ENCODE data around the gene EPHA8. TPM values are rescaled to one million over a fixed set of nuclear protein-coding genes. Genes with fewer than 3 reads are reported as not detected.

The EPHA8 gene
- total RNA-seq, 1 experiment from 2014 or later = not detected

DNA sequence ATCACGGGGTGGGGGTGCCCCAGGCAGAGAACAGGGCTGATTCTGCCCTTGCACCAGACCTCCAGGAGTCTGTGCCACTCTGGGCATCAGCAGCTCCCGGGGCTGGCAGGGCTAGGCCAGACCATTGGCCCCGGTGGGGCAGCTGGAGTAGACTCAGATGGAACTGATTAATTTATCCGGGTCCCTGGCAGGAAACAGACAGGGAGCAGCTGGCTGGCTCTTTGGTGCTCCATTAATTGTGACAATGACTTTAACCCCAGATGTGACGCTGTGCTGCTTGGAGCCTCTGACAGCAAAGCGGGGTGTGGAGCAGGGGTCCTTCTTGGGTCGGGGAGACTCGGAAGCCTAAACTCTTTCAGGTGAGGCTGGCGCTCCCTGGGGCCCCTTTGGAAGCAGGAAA is 9.5 kb downstream of the EPHA8 start:
- Histone ChIP-seq H3K4me2 (no peak overlapping the region), H2AFZ (no peak overlapping the region), H3K4me3 (no peak overlapping the region), H4K20me1 (ENCODE audit: insufficient read depth) (no peaks in the 10 kb centered on the region), H3K27ac (no peak overlapping the region), H3K9me2 (ENCODE audit: insufficient read depth) (no peaks in the 10 kb centered on the region), H3F3A (ENCODE audit: insufficient read depth, low read depth) (no peaks in the 10 kb centered on the region), H3K36me3 (ENCODE audit: low read depth) (no peaks in the 10 kb centered on the region), H3K27me3 (ENCODE audit: insufficient read depth, low read depth) (peaks cover 38% of the 10 kb centered on the region), H3K79me2 (ENCODE audit: low read depth) (no peaks in the 10 kb centered on the region), H3K4me1 (replicated peaks; ENCODE audit: insufficient read depth) (no peaks in the 10 kb centered on the region), H3K9me3 (ENCODE audit: insufficient read depth, low read depth) (no peaks in the 10 kb centered on the region)
- intact Hi-C loops (cut with micrococcal nuclease; ENCODE audit: unreplicated experiment) = no loop called here
- DNase-seq = no peak
- ChIA-PET CTCF (no interaction called here), POLR2A (ENCODE audit: unreplicated experiment) (no interaction called here)
- TF ChIP-seq, protein P1, sequence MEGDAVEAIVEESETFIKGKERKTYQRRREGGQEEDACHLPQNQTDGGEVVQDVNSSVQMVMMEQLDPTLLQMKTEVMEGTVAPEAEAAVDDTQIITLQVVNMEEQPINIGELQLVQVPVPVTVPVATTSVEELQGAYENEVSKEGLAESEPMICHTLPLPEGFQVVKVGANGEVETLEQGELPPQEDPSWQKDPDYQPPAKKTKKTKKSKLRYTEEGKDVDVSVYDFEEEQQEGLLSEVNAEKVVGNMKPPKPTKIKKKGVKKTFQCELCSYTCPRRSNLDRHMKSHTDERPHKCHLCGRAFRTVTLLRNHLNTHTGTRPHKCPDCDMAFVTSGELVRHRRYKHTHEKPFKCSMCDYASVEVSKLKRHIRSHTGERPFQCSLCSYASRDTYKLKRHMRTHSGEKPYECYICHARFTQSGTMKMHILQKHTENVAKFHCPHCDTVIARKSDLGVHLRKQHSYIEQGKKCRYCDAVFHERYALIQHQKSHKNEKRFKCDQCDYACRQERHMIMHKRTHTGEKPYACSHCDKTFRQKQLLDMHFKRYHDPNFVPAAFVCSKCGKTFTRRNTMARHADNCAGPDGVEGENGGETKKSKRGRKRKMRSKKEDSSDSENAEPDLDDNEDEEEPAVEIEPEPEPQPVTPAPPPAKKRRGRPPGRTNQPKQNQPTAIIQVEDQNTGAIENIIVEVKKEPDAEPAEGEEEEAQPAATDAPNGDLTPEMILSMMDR (conservative IDR thresholded peaks at IDR 0.05) = no peak
- BruUV-seq (replicated peaks) = no TSS peak

DNA sequence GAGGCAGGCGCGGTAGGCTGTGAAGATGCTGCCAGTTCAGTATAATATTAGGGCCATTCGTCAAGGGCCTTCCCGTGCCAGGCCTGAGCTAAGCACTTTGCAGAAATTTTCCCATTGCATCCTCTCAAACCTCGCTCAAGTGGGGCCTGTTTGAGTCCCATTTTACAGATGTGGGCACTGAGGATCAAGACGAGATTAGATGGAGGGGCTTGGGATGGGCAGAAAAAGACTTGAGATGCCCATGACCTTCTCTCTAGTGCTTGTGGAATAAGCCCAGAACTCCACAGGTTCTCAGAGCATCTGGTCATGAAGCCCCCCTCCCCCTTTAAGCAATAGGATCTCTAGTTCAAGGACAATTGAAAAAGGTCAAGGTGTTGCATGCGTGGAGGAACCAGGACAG is 9.9 kb downstream of the EPHA8 start:
- Histone ChIP-seq H2AFZ (no peak overlapping the region), H3K4me1 (replicated peaks; ENCODE audit: insufficient read depth) (no peaks in the 10 kb centered on the region), H3K9me2 (ENCODE audit: insufficient read depth) (no peaks in the 10 kb centered on the region), H4K20me1 (ENCODE audit: insufficient read depth) (no peaks in the 10 kb centered on the region), H3K36me3 (ENCODE audit: low read depth) (no peaks in the 10 kb centered on the region), H3K27me3 (ENCODE audit: insufficient read depth, low read depth) (peaks cover 36% of the 10 kb centered on the region), H3K79me2 (ENCODE audit: low read depth) (no peaks in the 10 kb centered on the region), H3F3A (ENCODE audit: insufficient read depth, low read depth) (peaks cover 3% of the 10 kb centered on the region; the same call in 1 of the 2 replicates), H3K4me3 (no peak overlapping the region), H3K4me2 (no peak overlapping the region), H3K27ac (no peak overlapping the region), H3K9me3 (ENCODE audit: insufficient read depth, low read depth) (no peaks in the 10 kb centered on the region)
- no peak for TF ChIP-seq EZH2 (IDR thresholded peaks at IDR 0.05; ENCODE audit: low read depth)
- TF ChIP-seq, protein P1 (conservative IDR thresholded peaks at IDR 0.05) = no peak
- CTCF ChIA-PET = no interaction called here
- no peak for DNase-seq
- intact Hi-C loops (cut with micrococcal nuclease; ENCODE audit: unreplicated experiment) = no loop called here
- POLR2A ChIA-PET (ENCODE audit: unreplicated experiment) = no interaction called here
- BruUV-seq (replicated peaks) = no TSS peak

DNA sequence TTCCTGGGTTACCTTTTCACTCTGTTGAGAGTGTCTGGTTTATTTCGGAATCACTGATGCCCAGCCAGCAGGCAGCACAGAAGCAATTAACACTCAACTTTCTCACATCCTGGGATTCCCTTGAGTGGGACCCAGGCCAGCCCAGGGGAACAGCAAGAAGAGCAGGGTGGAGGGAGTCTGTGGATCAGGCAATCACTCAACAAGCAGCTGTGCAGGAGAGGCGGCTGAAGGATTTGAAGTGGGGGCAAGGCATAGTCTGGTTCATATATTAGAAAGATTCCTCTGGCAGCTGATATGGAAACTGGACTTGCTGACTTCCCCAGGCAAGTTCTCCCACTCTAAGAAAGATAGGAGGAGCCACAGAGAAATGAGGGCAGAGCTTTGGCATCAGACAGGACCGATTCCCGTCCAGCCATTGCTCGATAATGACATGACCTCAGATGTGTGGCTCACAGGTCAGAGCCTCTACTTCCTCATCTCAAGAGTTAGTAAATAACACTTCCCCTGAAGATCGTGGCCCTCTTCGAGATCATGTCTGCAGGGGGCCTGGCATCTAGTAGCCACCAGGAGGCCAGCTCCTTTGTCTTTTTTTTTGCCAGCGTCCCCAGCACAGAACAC is 12.4 kb downstream of the EPHA8 start:
- ChIA-PET POLR2A (ENCODE audit: unreplicated experiment) (interaction anchor here (0.8 kb wide), 1 partner anchor 1064 kb away, joined by 7 read pairs; no protein-coding TSS in a partner anchor), CTCF (no interaction called here)
- Histone ChIP-seq H3K4me3 (no peak overlapping the region), H3K79me2 (ENCODE audit: low read depth) (no peaks in the 10 kb centered on the region), H2AFZ (no peak overlapping the region), H3F3A (ENCODE audit: insufficient read depth, low read depth) (peaks cover 17% of the 10 kb centered on the region; the same call in 1 of the 2 replicates), H3K4me1 (replicated peaks; ENCODE audit: insufficient read depth) (no peaks in the 10 kb centered on the region), H3K27me3 (ENCODE audit: insufficient read depth, low read depth) (peaks cover 38% of the 10 kb centered on the region), H3K9me2 (ENCODE audit: insufficient read depth) (no peaks in the 10 kb centered on the region), H3K9me3 (ENCODE audit: insufficient read depth, low read depth) (no peaks in the 10 kb centered on the region), H4K20me1 (ENCODE audit: insufficient read depth) (no peaks in the 10 kb centered on the region), H3K4me2 (no peak overlapping the region), H3K27ac (no peak overlapping the region), H3K36me3 (ENCODE audit: low read depth) (no peaks in the 10 kb centered on the region)
- no peak for TF ChIP-seq EZH2 (IDR thresholded peaks at IDR 0.05; ENCODE audit: low read depth)
- TF ChIP-seq, protein P1 (conservative IDR thresholded peaks at IDR 0.05) = no peak
- DNase-seq = no peak
- intact Hi-C loops (cut with micrococcal nuclease; ENCODE audit: unreplicated experiment) = no loop called here
- no TSS peak for BruUV-seq (replicated peaks)
